HPDE6-E6E7 (cell line): Measurements from ENCODE around the gene C14orf119.

Experiments
- DNase-seq: peaks from one replicate; pipeline ENCODE4 v3.0.0; 2011; ENCODE audit warnings: missing footprints; ENCODE audit errors: extremely low spot score

Gene C14orf119

DNA sequence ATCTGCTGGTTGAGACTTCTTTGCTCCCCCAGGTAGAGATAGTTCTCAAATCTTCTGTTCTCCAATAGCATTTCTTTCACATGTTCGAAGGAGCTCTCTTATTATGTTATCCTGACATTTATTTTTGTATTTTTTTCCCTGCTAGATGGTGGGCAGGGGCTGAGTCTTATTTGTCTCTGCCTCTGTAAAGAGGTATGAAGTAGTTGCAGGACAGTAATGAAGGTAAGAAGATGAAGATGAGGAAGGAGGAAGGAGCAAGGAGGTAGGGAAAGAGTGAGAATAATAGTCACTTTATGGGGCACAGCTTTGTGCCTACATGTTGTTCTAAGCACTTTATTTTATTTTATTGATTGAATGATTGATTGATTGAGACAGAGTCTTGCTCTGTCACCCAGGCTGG lies 14.5 kb downstream of the C14orf119 start:
- DNase-seq: no peak

DNA sequence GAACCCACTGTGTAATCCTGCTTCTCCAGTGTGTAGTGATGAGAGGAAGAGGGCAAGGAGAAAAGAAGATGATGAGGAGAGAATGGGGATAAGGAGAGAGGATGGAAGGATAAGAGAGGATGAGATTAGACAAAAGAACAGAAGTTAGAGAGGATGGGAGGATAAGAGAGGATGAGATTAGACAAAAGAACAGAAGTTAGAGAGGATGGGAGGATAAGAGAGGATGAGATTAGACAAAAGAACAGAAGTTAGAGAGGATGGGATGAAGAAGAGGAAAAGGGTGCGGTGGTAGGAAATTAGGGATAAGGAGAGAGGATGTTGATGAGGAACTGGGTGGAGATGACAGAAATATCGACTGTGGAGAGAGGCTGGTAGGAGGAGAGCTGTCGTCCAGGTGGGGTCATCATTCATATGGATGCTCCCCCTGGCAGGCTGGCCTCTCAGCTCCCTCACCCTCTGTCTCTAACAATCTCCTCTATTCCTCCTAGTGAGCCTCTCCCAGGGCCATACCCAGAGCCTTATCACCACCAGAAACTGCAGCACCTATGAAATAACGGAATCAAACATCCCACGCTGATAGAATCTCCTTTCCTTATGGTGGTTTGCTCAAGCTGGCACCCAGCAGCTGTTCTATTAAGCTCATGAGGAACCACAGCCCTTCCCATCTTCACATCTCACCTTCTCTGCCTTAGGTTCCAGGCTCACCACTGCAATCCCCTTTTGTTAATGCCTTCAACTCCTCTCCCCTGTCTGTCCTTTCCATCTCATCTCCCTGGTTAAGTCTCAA lies 15.5 kb downstream of the C14orf119 start:
- no peak for DNase-seq

DNA sequence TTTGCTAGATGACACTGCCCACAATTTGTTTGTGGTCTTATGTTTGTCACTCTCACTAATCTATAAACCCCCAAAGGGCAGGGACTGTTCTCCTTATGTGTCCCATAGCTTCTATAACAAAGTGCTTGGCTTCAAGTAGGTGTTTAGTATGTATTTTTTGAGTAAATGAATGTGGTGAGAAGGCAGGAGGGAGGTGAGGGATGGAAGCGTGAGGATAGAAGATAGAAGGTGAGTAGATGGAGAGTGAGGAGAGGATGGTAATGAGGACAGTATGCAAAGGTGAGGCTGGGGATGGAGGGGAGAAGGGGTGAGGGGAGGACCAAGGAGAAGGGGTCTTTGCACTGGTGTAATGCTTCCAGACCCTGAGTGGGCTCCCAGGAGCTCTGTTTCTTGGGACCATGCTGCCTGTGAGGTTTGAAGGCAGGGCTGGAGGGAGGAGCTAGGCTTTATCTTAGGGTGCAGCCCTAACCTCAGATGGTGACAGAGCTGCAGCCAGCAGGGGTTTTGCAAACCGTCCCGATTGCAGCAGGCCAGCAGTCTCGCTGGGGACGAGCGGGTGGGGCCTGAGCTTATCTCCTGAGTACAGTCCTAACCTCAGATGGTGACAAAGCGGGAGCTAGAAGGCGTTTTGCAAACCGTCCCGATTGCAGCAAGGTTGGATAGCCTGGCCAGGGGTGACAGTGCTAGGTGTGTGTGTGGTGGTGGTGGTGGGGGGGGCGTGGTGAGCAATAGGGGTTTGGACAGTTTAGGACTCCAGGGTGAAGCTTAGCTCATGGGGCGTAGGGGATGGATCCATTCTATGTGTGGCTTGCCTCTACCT lies 17.3 kb downstream of the C14orf119 start:
- DNase-seq: no peak

DNA sequence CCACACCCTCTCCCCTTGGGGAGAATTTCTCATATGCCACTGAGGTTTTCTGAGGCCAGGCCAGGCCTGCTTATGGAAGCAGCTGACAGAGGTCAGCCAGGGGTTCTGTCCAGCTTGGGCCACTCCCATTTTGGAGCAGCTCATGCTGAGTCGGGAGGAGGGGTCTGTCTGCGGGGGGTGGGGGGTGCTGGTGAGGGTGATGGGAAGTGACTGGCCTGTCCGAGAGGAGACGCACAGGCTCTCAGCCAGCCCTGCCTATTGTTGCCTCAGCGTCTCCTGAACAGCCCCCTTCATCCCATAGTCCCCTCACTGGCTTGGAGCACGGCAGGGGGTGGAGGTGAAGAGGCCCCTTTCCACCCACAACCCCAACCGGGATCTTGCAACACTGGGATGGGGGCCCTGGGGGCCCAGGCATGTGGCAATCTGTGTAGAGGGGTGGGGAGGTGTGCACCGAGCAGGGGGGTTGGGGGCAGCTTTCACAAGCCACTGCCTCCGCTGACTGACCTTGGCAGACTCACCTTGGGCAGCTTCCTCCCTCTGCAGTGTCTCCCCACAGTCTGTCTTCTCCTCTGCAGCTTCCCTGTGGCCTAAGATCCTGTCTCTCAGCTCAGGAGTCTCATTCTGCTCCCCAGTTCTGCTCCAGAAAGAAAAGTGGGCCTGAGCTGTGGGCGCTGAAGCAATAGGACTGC lies 18.3 kb downstream of the C14orf119 start:
- DNase-seq: no peak

DNA sequence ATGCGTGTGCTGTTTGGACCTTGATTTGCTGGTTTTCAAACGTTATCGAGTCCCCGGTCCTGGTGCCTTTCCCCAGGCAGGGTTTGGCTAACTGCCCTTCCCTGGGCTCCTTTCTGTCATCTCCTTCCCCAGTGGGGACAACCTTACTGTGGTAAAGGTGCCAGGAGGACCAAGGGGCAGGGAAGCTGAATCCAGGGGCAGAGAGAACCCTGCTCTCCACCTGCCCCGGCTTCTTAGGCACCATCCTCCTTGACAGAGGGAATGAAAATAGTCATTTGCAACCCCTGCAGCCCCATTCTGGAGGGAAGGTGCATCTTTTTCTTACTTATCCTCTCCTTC lies 18.8 kb downstream of the C14orf119 start:
- DNase-seq: no peak

DNA sequence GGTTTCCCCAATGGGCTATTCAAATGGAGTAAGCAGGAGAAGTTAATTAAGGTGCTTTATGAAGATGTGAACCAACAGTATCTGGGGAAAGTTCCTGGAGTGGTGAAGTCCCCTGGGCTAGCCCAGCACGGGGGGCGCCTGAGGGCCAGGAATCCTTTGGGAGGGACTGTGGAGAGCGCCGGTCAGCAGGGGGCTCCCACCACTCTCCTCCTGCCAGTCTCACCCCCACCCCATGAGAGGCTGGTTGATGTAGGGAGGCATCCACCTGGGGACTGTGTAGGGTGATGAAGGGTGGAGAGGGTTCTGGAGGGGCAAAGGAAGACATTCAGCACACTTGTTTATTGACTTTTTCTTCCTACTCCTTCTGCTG lies 19.3 kb downstream of the C14orf119 start:
- no peak for DNase-seq

DNA sequence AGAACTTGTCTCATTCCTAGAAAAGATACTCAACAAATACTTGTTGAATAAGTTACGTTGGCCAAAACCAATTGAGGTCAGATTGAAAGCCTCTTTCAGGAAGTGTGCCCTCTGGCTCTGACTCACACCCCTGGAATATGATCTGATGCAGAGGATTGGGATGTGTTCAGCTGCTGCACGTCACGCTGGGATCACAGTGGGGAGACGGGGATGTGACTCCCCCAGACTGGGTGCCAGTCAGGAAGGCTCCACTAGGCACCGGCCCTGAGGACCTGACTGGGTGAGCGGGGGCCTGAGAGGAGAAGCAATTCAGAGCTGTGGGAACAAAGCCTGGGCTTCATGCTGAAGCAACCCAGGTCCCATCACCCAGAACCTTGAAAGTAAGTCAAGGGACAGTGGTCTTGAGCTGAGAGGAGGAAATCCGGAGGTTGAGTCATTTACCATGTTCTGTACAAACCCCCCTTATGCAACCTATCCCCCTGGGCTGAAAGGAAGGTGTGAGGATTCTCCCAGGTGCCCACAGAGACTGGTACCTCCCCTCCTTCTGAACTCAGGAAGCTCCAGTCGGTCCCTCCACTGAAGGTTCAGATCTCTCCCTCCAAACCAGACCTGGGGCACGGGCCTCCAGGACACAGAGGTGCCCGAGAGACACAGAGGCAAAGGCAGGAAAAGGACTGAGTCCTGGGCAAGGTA lies 19.9 kb downstream of the C14orf119 start:
- DNase-seq: peak; percentile 96

DNA sequence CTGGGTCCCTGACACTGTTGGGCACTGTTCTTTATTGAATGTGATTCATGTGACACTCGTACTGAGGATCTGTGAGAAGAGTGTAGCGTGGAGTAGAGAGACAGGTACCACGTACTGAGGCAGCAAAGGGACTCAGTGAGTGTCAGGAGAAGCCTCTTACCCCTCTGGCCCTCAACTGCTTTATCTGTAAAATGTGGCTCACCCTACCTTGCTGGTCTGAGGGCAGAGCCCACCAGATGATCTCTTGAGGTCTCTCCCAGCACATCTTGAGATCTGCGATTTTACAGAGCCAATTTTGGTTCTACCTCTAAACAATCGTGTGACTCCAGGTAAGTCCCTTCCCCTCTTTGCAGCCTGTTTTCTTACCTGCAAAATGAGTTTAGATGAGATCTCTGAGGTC lies 20.6 kb downstream of the C14orf119 start:
- no peak for DNase-seq

DNA sequence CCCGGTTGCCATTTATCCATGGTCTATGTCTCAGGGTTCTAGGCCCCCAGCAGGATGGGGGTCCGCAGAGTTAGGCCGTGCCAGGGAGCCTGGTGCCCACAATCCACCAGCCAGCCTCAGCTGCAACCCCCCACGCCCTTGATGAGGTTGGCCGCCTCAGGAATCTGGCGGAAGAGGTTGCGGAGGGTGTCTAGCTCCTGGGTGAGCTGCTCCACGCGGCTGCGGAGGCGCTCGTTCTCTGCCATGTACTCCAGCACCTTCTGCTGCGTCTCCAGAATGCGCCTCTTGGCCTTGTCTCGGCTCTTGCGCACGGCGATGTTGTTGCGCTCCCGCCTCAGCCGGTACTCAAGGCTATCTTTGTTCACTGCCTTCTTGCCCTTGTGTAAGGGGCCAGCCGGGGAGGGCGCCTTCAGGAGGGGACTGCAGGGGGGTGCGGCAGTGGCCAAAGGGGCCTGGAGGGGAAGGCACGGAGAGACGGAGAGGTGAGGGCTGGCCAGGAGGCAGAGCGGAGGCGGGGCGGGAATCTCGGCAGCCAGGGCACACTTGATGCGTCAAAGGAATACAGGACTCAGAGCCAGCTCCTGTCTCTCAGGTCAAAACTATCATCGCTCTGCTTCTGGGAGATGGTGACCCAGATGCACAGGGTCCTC lies 22.2 kb downstream of the C14orf119 start:
- DNase-seq: no peak

DNA sequence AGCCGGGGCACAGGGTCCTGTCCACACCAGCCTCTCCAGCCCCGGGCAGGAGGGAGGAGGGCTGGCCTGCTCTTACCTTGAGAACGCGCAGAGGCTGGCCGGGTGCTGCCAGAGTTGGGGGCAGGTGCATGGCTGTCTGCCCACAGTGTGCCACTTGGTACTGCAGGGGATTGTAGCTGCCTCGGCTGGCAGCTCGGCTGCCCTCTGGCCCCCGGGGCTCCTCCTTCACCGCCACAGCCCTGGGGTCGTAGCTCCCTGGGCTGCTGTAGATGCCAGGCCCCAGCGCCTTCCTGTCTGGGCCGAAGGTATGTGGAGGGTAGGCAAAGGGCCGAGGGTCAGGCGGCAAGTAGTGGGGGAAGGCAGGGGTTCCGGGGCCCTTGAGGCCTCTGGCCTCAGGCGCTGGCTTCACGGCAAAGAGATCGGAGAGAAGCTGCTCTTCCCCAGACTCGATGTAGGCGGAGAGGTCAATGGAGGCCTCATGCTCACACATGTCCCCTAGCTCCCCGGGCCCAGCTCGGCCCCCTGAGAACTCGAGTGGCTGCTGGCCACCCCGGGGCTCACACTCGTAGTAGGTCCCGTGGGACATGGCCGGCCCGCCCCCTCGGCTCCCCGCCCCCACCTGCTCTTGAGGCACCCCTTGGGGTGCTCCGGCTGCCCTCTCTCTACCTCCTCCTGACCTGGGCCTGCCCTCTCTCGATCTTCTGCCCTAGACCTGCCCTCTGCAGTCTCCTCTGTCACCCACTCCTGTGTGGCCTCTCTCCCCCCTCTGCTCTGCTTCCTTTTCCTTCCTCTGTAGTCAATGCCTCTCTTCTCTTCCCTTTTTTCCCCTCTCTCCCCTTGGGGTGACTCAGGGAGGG lies 23.4 kb downstream of the C14orf119 start, which contains the start of gene CEBPE:
TSS of gene CEBPE (minus strand) at position 750 of the 857 bp plus-strand sequence. CDS start at position 586, 164 bp downstream.
- DNase-seq: no peak

DNA sequence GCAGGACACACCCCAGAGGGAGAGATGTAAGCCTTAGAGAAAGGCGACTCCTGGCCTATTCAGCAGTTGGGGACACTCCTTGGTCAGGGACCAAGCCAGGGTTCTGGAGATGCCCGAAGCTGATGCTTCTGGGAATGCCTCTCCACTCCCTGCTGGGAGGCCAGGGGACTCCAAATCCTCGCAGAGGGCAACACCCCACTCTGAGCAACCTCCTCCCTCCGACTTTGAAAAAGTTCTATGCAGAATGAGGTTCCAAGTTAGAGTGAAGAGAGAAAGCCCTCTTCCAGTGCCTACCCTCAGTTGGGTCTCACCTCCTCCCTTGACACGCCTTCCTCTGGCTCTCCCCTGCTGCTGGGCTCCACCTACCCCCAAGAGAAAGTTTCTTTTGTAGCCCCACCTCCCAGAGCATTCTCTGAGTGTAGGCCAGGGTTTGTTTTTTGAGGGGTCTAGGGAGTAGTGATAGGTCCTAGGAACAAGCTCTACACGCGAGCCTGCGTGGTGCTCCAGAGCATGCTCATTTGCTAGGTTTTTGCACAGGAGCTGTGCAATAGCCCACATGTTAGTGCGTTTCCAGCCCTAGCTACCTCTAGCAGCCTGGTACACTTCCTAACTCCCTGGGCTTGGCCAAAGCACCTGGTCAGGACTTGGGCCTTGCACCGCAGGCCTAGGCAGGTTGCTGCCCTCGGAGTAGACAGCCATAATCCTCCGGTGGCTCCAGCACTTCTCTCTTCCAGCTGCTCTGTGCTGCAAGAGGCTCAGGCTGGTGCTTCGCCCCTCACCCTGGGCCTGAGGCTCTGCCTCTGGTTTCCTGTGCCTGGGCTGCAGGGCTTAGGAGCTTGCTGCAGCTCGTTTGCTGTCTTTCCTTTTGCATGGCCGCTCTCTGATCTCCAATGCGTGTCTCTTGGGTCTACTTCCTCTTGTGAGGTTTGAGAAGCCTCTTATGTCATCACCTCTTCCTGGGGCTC lies 24.3 kb downstream of the C14orf119 start:
- DNase-seq: no peak

DNA sequence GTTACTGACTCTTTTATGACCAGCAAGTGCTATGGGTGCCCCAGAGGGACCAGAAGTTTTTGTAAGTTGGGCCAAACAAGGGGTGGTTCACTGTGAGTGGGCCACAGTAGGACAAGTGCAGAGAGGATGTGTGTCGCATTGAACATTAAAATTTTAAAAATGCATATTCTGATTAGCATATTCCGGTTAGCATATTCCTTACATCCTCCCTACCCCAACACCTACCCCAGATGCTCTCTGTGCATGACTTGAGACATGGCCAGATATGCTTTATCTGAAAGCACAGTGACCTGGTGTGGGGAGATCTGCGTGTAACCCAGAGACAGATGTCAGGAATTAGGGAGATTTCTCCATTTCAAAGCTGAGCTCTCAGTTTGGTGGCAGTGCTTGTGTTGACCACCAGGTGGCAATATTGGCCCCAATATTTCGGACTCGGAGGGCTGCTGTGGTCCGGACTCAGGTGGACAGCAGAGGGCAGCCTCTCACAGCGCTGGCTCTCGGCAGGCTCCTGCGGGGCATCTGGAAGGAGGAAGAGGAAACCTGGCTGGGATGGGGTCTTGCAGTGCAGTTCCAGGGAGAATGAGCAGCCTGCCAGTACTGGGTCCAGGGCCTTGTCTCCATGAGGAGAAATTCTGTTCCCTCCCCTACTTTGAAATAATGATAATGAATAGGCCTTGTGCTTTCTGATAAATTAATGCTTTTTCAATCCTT lies 25.4 kb downstream of the C14orf119 start:
- DNase-seq: peak; percentile 86

DNA sequence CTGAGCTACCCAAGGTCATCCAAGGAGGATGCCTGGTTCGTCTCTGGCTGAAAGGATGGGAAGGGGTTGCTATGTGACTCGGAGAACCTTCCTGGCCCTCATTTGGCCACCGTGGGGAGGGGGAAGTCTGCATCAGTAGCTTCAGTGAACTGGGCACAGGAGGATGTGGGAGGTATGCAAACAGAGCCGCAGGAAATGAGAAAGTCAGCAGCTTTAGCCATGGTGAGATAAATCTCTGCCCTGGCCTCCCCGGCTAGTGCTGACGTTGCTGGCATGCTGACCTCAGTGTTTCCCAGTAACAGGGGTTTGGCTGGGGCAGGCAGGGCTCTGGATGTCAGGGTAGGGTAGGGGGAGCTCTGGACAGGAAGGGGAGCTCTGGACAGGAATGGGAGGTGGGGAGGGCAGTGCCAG lies 26.1 kb downstream of the C14orf119 start:
- DNase-seq: no peak

DNA sequence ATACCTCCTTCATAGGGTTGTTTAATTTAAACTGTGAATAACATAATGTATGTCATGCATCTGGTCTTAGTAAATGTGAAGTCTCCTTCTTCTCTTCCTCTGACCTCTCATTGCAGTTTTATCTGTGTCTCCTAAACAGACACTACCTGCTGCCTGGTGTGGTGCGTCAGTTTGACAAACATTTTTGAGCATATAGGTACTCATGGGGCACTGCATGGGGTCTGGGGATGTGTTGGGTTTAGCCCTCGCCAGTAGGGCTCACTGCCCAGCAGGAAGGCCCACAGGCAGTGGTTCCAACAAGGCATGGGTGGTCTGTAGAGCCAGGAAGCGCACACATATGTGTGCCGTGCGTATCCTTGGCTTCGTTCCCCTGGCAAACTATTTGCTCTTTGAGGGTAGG lies 26.8 kb downstream of the C14orf119 start:
- no peak for DNase-seq

DNA sequence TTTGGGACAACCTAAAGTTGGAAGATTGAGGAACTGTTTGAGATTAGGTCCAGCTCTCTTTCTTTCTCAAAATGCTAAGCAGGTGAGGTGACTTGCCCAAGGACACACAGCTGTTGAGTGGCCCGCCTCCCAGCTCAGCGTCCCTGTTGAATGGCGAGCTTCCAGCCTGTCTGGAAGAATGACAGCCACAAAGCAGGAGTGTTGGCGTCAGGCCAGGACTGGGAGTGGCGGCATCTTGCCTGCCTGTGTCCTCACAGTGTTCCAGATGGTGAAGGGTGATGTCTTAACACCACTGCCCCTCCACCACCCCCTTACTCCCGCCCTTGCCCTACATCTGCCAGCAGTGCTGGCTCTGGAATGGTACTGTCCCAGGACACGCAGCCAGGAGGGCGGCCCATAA lies 28.1 kb downstream of the C14orf119 start:
- no peak for DNase-seq

DNA sequence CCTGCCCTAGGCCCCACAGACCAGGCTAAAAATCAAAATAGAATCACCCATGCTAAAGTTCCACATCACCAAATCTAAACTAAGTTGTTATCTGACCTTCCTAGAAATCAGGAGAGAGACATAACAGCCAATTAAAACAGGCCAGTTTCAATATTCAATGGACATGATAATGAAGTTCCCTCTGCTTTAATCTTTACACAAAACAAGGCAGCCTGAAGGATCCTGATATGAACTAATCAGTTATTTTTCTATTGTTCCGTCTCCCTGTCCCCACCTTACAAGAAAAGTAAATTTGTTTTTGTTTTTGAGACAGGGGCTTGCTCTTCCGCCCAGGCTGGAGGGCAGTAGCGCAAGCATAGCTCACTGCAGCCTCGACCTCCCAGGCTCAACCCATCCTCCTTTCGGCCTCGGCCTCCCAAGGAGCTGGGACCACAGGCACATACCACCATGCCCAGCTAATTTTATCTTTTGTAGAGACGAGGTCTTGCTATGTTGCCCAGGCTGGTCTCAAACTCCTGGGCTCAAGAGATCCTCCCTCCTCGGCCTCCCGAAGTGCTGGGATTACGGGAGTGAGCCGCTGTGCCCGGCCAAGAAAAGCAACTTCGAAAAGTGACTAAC lies 29.1 kb downstream of the C14orf119 start:
- no peak for DNase-seq

DNA sequence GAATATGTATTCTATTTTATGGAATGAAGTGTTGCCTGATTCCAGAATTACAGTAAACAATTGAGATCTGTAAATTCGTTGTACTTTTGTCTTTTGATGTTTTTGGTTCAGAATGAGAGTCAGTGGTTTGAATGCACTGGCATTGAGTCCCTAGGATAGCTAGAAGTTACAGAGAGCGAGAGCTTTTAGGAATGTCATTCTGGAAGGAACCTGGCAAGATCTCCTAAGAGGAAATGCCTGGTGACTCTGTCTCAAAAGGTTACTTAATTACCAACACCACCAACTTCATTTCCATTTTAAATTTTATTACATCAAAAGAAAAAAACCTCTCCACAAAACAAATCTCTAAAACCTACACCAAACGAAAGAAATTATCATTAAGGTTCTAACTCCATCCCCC lies 29.7 kb downstream of the C14orf119 start:
- no peak for DNase-seq

DNA sequence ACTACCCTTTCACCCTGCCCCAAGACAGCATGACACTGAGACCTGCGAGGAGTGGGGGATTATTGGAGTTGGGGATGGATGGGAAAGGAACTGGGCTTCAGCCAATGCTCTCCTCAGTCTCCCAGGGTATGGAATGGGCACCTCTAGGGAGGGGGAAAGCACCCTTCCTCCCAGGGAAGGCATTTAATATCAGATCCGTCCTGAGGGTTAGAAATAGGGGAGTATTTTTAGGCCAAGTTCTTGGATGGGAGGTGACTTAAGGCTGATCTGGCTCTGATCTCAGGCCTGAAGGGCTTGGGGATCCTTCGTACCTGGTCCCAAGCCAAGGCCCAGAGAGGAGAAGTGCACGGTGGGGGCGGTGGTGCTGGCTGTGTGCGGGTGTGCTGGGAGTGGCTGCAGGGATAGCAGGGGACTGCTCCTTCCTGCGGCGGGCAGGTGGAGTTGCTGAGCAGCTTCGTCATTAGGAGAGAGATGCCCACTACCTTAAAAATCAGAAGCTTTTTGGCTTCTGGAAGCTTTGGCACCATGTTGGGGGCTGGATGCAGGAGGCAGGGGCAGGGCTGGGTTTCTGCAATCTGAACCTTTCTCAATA lies 30.7 kb downstream of the C14orf119 start:
- DNase-seq: no peak
